ENCODE results near the gene ENOX1. TPM values are rescaled to one million over a fixed set of nuclear protein-coding genes. Genes with fewer than 3 reads are reported as not detected.

ENOX1 gene
- polyA plus RNA-seq, 1 donor (not counting 4 experiments of a cell fraction or from before 2014, with no cell fraction given) = 1.1 TPM

DNA sequence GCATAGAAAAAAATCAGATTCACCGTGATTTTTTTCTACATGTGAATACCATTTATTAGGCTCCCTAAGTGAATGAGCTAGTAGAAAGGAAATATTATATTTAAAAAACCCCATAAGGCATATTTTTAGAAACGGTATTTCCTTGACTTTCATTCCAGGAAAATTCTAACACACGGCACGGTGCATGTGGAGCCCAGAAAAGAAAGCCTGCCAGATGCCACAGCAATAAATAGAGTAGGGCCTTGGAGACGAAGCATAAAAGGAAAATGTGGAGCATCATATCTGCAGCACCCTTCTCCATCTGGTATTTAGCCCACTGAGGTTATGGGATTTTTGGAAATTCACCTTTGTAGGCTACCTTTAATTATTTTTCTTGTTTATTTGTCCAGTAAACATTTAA, 314.4 kb downstream of the ENOX1 start:
- Histone ChIP-seq H3K36me3 (ENCODE audit: control insufficient read depth in 2 of 2, extremely low read depth in 1 of 2, insufficient read depth in 2 of 2, low read length in 2 of 2) (no peaks in the 10 kb centered on the region), H3K4me1 (ENCODE audit: control insufficient read depth, extremely low read depth, insufficient read depth, low read length) (no peaks in the 10 kb centered on the region), H3K4me2 (ENCODE audit: control insufficient read depth, extremely low read depth, insufficient read depth, low read depth, low read length) (no peak overlapping the region), H3K27me3 (ENCODE audit: control insufficient read depth, extremely low read depth, insufficient read depth, low read length) (no peaks in the 10 kb centered on the region), H3K9ac (ENCODE audit: control insufficient read depth, extremely low read depth, insufficient read depth, low read length) (no peak overlapping the region), H3K27ac (ENCODE audit: control insufficient read depth, insufficient read depth, low read length) (no peak overlapping the region), H3K79me2 (ENCODE audit: control insufficient read depth, insufficient read depth, low read length) (no peaks in the 10 kb centered on the region), H4K20me1 (ENCODE audit: control insufficient read depth, extremely low read depth, insufficient read depth, low read length) (no peaks in the 10 kb centered on the region), H3K9me3 (ENCODE audit: control insufficient read depth, low read depth, low read length) (no peaks in the 10 kb centered on the region), H2AFZ (ENCODE audit: control insufficient read depth, low read length) (no peak overlapping the region), H3K9me1 (ENCODE audit: control insufficient read depth, extremely low read depth, insufficient read depth, low read length) (no peaks in the 10 kb centered on the region), H3K4me3 (ENCODE audit: control insufficient read depth in 2 of 3, extremely low read depth in 1 of 3, insufficient read depth in 2 of 3, low read depth in 1 of 3, low read length in 3 of 3) (no peak overlapping the region)
- dilution Hi-C loops (cut with MboI; ENCODE audit: extremely low pct_ligation_motif_present, low sequenced_read_pairs) = no loop called here
- TF ChIP-seq EZH2 (IDR thresholded peaks at IDR 0.05; ENCODE audit: low read length) = no peak
- TF ChIP-seq, protein P1, sequence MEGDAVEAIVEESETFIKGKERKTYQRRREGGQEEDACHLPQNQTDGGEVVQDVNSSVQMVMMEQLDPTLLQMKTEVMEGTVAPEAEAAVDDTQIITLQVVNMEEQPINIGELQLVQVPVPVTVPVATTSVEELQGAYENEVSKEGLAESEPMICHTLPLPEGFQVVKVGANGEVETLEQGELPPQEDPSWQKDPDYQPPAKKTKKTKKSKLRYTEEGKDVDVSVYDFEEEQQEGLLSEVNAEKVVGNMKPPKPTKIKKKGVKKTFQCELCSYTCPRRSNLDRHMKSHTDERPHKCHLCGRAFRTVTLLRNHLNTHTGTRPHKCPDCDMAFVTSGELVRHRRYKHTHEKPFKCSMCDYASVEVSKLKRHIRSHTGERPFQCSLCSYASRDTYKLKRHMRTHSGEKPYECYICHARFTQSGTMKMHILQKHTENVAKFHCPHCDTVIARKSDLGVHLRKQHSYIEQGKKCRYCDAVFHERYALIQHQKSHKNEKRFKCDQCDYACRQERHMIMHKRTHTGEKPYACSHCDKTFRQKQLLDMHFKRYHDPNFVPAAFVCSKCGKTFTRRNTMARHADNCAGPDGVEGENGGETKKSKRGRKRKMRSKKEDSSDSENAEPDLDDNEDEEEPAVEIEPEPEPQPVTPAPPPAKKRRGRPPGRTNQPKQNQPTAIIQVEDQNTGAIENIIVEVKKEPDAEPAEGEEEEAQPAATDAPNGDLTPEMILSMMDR (optimal IDR thresholded peaks at IDR 0.05 in 1 of 3, IDR thresholded peaks at IDR 0.05 in 1 of 3, conservative IDR thresholded peaks at IDR 0.05 in 1 of 3; ENCODE audit: extremely low read depth in 1 of 3, insufficient read depth in 2 of 3, low read length in 3 of 3) = no peak
- FAIRE-seq = no peak
- no peak for DNase-seq (ENCODE audit: low read depth, low spot score)

DNA sequence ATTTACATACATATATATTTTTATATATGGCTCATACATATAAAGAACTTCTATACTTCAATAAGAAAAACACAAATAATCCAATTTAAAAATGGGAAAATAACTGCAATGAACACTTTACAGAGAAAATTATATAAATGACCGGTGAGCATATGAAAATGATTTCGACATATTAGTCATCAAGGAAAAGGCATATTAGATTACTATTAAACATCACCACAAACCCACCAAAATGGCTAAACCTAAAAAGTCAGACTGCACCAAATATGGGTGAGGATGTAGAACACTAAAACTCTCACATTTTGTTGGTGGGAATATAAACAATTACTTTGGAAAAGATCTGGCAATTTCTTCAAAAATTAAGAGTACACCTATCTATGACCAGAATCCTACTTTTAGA, 316.2 kb downstream of the ENOX1 start:
- Histone ChIP-seq H3K27me3 (ENCODE audit: control insufficient read depth, extremely low read depth, insufficient read depth, low read length) (no peaks in the 10 kb centered on the region), H2AFZ (ENCODE audit: control insufficient read depth, low read length) (no peak overlapping the region), H3K9me3 (ENCODE audit: control insufficient read depth, low read depth, low read length) (no peaks in the 10 kb centered on the region), H3K9me1 (ENCODE audit: control insufficient read depth, extremely low read depth, insufficient read depth, low read length) (no peaks in the 10 kb centered on the region), H3K4me2 (ENCODE audit: control insufficient read depth, extremely low read depth, insufficient read depth, low read depth, low read length) (no peak overlapping the region), H4K20me1 (ENCODE audit: control insufficient read depth, extremely low read depth, insufficient read depth, low read length) (no peaks in the 10 kb centered on the region), H3K4me1 (ENCODE audit: control insufficient read depth, extremely low read depth, insufficient read depth, low read length) (no peaks in the 10 kb centered on the region), H3K4me3 (ENCODE audit: control insufficient read depth in 2 of 3, extremely low read depth in 1 of 3, insufficient read depth in 2 of 3, low read depth in 1 of 3, low read length in 3 of 3) (no peak overlapping the region), H3K9ac (ENCODE audit: control insufficient read depth, extremely low read depth, insufficient read depth, low read length) (no peak overlapping the region), H3K27ac (ENCODE audit: control insufficient read depth, insufficient read depth, low read length) (no peak overlapping the region), H3K79me2 (ENCODE audit: control insufficient read depth, insufficient read depth, low read length) (no peaks in the 10 kb centered on the region), H3K36me3 (ENCODE audit: control insufficient read depth in 2 of 2, extremely low read depth in 1 of 2, insufficient read depth in 2 of 2, low read length in 2 of 2) (no peaks in the 10 kb centered on the region)
- dilution Hi-C loops (cut with MboI; ENCODE audit: extremely low pct_ligation_motif_present, low sequenced_read_pairs) = no loop called here
- no peak for FAIRE-seq
- TF ChIP-seq EZH2 (IDR thresholded peaks at IDR 0.05; ENCODE audit: low read length) = no peak
- TF ChIP-seq, protein P1 (optimal IDR thresholded peaks at IDR 0.05 in 1 of 3, IDR thresholded peaks at IDR 0.05 in 1 of 3, conservative IDR thresholded peaks at IDR 0.05 in 1 of 3; ENCODE audit: extremely low read depth in 1 of 3, insufficient read depth in 2 of 3, low read length in 3 of 3) = no peak
- DNase-seq (ENCODE audit: low read depth, low spot score) = no peak

Measured in keratinocyte (primary cell).